ENCODE measurements around the gene ANKRD40CL. TPM values are rescaled to one million over a fixed set of nuclear protein-coding genes. Genes with fewer than 3 reads are reported as not detected.

ANKRD40CL gene
- total and polyA plus RNA-seq, 9 of the 15 experiments (the other 6 are each of a cell fraction or from before 2014, with no cell fraction given) = not detected

DNA sequence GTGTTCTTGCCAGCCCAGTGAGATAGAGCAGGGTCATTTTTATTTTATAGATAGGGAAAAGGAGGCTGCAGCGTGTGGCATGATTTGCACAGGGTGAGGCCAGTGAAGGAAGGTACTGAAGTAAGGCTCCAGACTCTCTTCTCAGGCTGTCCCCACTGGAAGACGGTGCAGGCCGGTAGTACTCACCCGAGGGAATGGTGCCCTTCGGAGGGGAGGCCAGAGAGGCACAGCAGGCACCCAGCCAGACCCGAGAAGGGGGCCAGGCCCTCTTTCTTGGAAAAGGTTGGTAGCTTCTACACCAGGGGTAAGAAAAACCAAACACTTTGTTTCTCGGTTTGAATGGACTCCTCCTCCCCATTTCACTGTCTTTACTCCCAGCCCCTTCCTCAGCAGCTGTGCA lies 288 bp downstream of the ANKRD40CL start:
- Histone ChIP-seq H3K9me1 (ENCODE audit: control insufficient read depth, insufficient read depth, low read length) (no peaks in the 10 kb centered on the region), H2AFZ (ENCODE audit: low read depth, low read length) (no peak overlapping the region), H3K36me3 (ENCODE audit: control insufficient read depth, insufficient read depth, low read length) (no peaks in the 10 kb centered on the region), H3K9ac (ENCODE audit: insufficient read depth in 1 of 2, low read depth in 2 of 2, low read length in 2 of 2) (0 out of 4 replicates have a peak overlapping the region, but pooled peaks of 1 of the 2 experiments have one; percentile 30), H4K20me1 (replicated peaks; ENCODE audit: control insufficient read depth, insufficient read depth, low read length) (no peaks in the 10 kb centered on the region), H3K27me3 (ENCODE audit: control insufficient read depth in 2 of 2, insufficient read depth in 2 of 2, low read length in 2 of 2) (no peaks in the 10 kb centered on the region), H3K4me2 (ENCODE audit: insufficient read depth, low read length) (no peak overlapping the region), H3K27ac (ENCODE audit: extremely low read depth, low read depth, low read length) (no peak overlapping the region), H3K9me3 (replicated peaks; ENCODE audit: control insufficient read depth, insufficient read depth, low read depth, low read length) (no peaks in the 10 kb centered on the region), H3K4me3 (no peak overlapping the region), H3K4me1 (replicated peaks in 1 of 2; ENCODE audit: control insufficient read depth in 2 of 2, insufficient read depth in 2 of 2, low read length in 2 of 2) (peaks cover 5 to 8% of the 10 kb centered on the region in 2 experiments; a peak in 3 of 5 replicates), H3K79me2 (ENCODE audit: control insufficient read depth, insufficient read depth, low read length) (no peaks in the 10 kb centered on the region)
- BruUV-seq (replicated peaks) = no TSS peak
- DNase-seq (ENCODE audit: extremely low read depth in 1 of 4, low spot score in 3 of 4) = no peak
- no peak for ATAC-seq
- TF ChIP-seq FOXP1 (CRISPR knock-in tag; IDR thresholded peaks at IDR 0.05) (no peak), RFX5 (IDR thresholded peaks at IDR 0.05; ENCODE audit: low read depth, low read length) (no peak), FOS (IDR thresholded peaks at IDR 0.05; ENCODE audit: extremely low read depth, insufficient read length) (no peak), POLR2AphosphoS5 (IDR thresholded peaks at IDR 0.05; ENCODE audit: control insufficient read depth, insufficient read depth, low read depth, low read length) (no peak), NCOR1 (IDR thresholded peaks at IDR 0.05) (no peak), CBX2 (IDR thresholded peaks at IDR 0.05; ENCODE audit: insufficient read depth, low read length, poor library complexity, severe bottlenecking) (no peak), PRMT5 (CRISPR knock-in tag; IDR thresholded peaks at IDR 0.05) (no peak)
- TF ChIP-seq, protein P1, sequence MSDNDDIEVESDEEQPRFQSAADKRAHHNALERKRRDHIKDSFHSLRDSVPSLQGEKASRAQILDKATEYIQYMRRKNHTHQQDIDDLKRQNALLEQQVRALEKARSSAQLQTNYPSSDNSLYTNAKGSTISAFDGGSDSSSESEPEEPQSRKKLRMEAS (CRISPR knock-in tag; IDR thresholded peaks at IDR 0.05) = no peak
- ChIA-PET CTCF (ENCODE audit: low intra/inter-chr PET ratio) (no interaction called here), POLR2A (interaction anchor here (0.6 to 1.1 kb wide), 4 partner anchors 10 to 48 kb away, joined by 3 read pairs; partner anchors contain the start of gene LUC7L3)
- in situ Hi-C loops (cut with MboI) = no loop called here
- no peak for FAIRE-seq
- intact Hi-C loops (cut with micrococcal nuclease) = no loop called here
- 15% methylated on average over 6 of the region's 7 CpGs for WGBS (ENCODE audit: insufficient coverage, low coverage, missing lambda C conversion rate)

Measured in K562 (cell line).